GM12892 (cell line): ENCODE measurements around the gene POLR2F.

ENCODE experiments used
- POLR2A ChIP-seq: IDR thresholded peaks from 2 replicates; pipeline ENCODE4 v1.6.1; 2011; ENCODE audit warnings: low read depth, low read length, control low read depth
- POLR2AphosphoS5 ChIP-seq: IDR thresholded peaks from 2 replicates; pipeline ENCODE4 v1.6.1; 2011; ENCODE audit warnings: low read depth, low read length, control low read depth

- TF ChIP-seq POLR2A = no peak
- TF ChIP-seq POLR2AphosphoS5 = no peak
Measured at GRCh38 chr22:37991731-37992442, 38.4 kb downstream of the POLR2F start.
